ENCODE results near the gene KCNQ4. TPM values are rescaled to one million over a fixed set of nuclear protein-coding genes. Genes with fewer than 3 reads are reported as not detected.

The KCNQ4 gene
- total and polyA plus RNA-seq, 10 of the 15 experiments (the other 5 are each of a cell fraction or from before 2014, with no cell fraction given), result 0.04 to 0.18 (median 0.08) TPM; not detected in 2

GRCh38 chr1:40740997-40741736 is 42.4 kb upstream of the KCNQ4 start:
- RAD21 ChIA-PET (ENCODE audit: unreplicated experiment), result interaction anchor here (1.0 to 1.1 kb wide), 2 partner anchors 12 to 17 kb away, joined by 3 to 4 read pairs; no protein-coding TSS in a partner anchor
- DNase-seq (ENCODE audit: low read depth, low spot score) (no peak), FAIRE-seq (no peak), ATAC-seq (no peak)
- Histone ChIP-seq H2AFZ (ENCODE audit: control insufficient read depth, low read depth, low read length) (no peak overlapping the region), H3K36me3 (ENCODE audit: control insufficient read depth in 2 of 2, insufficient read depth in 2 of 2, low read length in 1 of 2) (peaks cover 8 to 27% of the 10 kb centered on the region in 2 experiments), H3K9ac (ENCODE audit: control insufficient read depth, insufficient read depth, low read length) (no peak overlapping the region), H4K20me1 (ENCODE audit: control insufficient read depth, insufficient read depth) (no peaks in the 10 kb centered on the region), H3K79me2 (ENCODE audit: control insufficient read depth, insufficient read depth, low read length) (peaks cover 22% of the 10 kb centered on the region), H3K9me3 (replicated peaks; ENCODE audit: control insufficient read depth, insufficient read depth, low read length) (no peaks in the 10 kb centered on the region), H3K4me3 (no peak overlapping the region), H3K4me1 (ENCODE audit: control insufficient read depth, insufficient read depth, low read length) (peaks cover 3% of the 10 kb centered on the region; the same call in 1 of the 2 replicates), H3K4me2 (ENCODE audit: control insufficient read depth, insufficient read depth) (no peak overlapping the region), H3K27me3 (replicated peaks in 1 of 2; ENCODE audit: control insufficient read depth in 2 of 2, insufficient read depth in 2 of 2, low read length in 1 of 2) (no peaks in the 10 kb centered on the region), H3K27ac (ENCODE audit: control insufficient read depth, insufficient read depth) (no peak overlapping the region)
- intact Hi-C loops (cut with micrococcal nuclease; ENCODE audit: unreplicated experiment) (no loop called here), in situ Hi-C loops (cut with MboI) (no loop called here)
- SMC1A ChIA-PET (ENCODE audit: uncharacterized antibody, unreplicated experiment), result interaction anchor here (1.1 to 2.5 kb wide), 4 partner anchors 11 to 48 kb away, joined by 3 to 12 read pairs (median 6); no protein-coding TSS in a partner anchor
- CTCF ChIA-PET, result interaction anchor here (0.6 to 1.0 kb wide), 5 partner anchors 12 to 1990 kb away, joined by 3 to 5 read pairs (median 3); no protein-coding TSS in a partner anchor
- no TSS peak for BruUV-seq (replicated peaks)
- POLR2A ChIA-PET, result interaction anchor here (0.6 to 0.7 kb wide), 5 partner anchors 12 to 234 kb away, joined by 3 to 4 read pairs (median 3); no protein-coding TSS in a partner anchor
- 97% methylated on average over 7 of the region's 7 CpGs for WGBS (ENCODE audit: insufficient coverage, insufficient replicate concordance, low lambda C conversion rate, missing lambda C conversion rate)
- TF ChIP-seq SMAD1 (IDR thresholded peaks at IDR 0.05; ENCODE audit: low read depth, partially characterized antibody) (no peak), ZBTB33 (IDR thresholded peaks at IDR 0.05) (no peak), EGR1 (IDR thresholded peaks at IDR 0.05; ENCODE audit: borderline replicate concordance in 1 of 2, low read depth in 2 of 2, low read length in 2 of 2) (no peak), SIX5 (IDR thresholded peaks at IDR 0.05; ENCODE audit: low read depth, low read length, severe bottlenecking) (no peak), MAX (IDR thresholded peaks at IDR 0.05; ENCODE audit: low read depth, low read length) (no peak), DPF2 (IDR thresholded peaks at IDR 0.05) (no peak), ZNF687 (IDR thresholded peaks at IDR 0.05) (no peak), ATF2 (IDR thresholded peaks at IDR 0.05; ENCODE audit: low read length) (no peak), ASH2L (IDR thresholded peaks at IDR 0.05; ENCODE audit: borderline replicate concordance, low read depth) (no peak), NR2C1 (IDR thresholded peaks at IDR 0.05) (no peak), NBN (IDR thresholded peaks at IDR 0.05) (no peak)

All from GM12878 (cell line).